GM19043 (cell line): ENCODE measurements around the gene KLHL4.
"Not testable (repeated sequence)": the region's sequence is repeated elsewhere in the genome, so short reads cannot be mapped to it uniquely, and the experiment has no call there.

ENCODE experiments used
- ATAC-seq: cut with Tn5 transposase; IDR thresholded peaks from one replicate; pipeline ENCODE4 v1.9.1; 2021; ENCODE audit warnings: low read depth; ENCODE audit not compliant: unreplicated experiment

KLHL4 gene

GRCh38 chrX:87641439-87641838 lies 123.8 kb downstream of the KLHL4 start:
- not testable (repeated sequence) for ATAC-seq

GRCh38 chrX:87661761-87662160 lies 144.2 kb downstream of the KLHL4 start:
- ATAC-seq = no peak

DNA sequence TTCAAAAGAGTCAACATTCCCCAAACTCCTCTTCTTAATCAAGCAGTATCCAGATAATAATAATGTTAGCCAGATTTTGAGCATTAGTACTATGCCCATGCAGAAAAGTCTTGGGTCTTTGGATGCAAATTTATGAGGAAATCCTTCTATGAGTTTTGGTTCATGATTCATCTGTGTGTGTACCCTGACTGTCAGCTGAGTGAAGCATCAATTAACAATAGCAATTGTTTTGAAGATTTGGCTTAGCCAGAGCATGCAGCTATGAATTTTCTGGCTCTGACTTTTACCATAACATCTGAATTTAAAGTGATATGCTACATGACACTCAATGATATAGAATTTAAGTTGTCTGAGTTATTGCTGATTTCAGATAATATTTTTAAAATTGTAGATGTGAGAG lies 145.8 kb downstream of the KLHL4 start:
- no peak for ATAC-seq

- ATAC-seq = no peak
Measured at GRCh38 chrX:87664381-87664780, 146.8 kb downstream of the KLHL4 start.

- ATAC-seq = no peak
Measured at GRCh38 chrX:87679849-87680248, 162.2 kb downstream of the KLHL4 start.

GRCh38 chrX:87687703-87688102 lies 170.1 kb downstream of the KLHL4 start:
- ATAC-seq = no peak

DNA sequence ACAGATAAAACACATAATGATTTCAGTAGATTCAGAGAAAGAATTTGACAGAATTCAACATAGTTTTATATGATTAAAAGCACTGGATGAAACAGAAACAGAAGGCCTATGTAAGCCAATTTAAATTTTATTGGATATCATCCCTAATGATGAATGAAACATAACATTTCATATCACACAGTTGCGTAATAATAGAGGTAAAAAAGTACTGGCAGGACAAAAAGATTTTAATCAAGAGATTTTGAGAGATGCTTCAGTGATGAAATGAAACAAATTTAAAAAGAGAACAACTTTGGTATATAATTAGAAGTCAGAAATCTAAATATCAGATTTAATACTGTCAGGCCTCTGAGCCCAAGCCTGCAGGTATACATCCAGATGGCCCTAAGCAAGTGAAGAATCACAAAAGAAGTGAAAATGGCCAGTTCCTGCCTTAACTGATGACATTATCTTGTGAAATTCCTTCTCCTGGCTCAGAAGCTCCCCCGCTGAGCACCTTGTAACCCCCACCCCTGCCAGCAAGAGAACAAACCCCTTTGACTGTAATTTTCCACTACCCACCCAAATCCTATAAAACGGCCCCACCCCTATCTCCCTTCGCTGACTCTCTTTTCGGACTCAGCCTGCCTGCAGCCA lies 170.6 kb downstream of the KLHL4 start:
- ATAC-seq = not testable (repeated sequence)

DNA sequence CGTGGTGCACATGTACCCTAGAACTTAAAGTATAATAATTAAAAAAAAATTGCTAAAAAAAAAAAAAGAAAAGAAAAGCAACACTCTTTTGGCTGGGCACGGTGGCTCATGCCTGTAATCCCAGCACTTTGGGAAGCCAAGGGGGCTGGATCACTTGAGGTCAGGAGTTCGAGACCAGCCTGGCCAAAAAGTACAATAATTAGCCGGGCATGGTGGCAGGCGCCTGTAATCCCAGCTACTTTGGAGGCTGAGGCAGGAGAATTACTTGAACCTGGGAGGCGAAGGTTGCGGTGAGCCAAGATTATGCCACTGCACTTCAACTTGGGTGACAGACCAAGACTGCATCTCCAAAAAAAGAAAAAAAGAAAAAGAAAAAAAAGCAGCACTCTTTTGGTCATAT lies 171.6 kb downstream of the KLHL4 start:
- not testable (repeated sequence) for ATAC-seq

DNA sequence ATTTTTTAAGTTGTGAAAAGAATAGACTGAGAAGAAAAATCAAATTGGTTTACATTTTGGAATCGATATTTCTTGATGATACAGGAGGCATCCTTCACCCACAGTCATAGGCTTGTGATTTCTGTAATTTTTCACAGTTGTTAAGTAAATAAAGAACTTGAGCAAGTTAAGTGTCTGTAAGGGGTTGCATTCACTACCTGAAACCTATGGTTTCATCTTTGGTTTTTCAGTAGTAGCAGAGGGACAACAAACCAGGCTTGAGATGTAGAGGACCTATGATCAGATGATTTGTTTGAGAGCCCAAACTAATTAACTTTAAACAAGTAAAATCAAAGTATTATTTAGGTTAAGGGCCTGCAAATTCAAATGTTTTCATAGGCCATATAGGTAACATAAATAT lies 175.6 kb downstream of the KLHL4 start:
- ATAC-seq = no peak

DNA sequence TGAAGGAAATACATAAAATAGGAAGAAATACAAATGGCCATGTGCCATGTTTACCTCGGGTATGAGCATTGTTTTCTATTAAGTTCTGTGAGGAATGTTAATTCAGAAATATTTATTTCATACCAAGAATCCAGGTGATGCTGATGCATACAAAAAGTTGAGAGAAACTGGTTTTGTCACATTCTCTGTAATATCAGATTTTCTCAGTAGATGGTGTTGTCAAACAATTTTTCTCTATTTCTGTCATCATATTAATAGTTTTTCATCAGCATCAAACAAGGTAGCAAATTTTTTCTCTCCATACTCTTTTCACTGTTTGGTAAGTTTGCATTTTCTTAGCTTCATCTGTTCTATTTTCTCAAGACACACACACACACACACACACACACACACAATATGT lies 179.8 kb downstream of the KLHL4 start:
- ATAC-seq = no peak

GRCh38 chrX:87702795-87703194 lies 185.2 kb downstream of the KLHL4 start:
- ATAC-seq = no peak

GRCh38 chrX:87703469-87703868 lies 185.9 kb downstream of the KLHL4 start:
- ATAC-seq = not testable (repeated sequence)

- no peak for ATAC-seq
Measured at GRCh38 chrX:87706134-87706533, 188.5 kb downstream of the KLHL4 start.

- no peak for ATAC-seq
Measured at GRCh38 chrX:87710580-87710979, 193.0 kb downstream of the KLHL4 start.
